KOPT-K1 (cell line): ENCODE results near the gene ELMO2.
"Not testable (repeated sequence)": the region's sequence is repeated elsewhere in the genome, so short reads cannot be mapped to it uniquely, and the experiment has no call there.

Experiments used
- H3K27ac ChIP-seq: fragments of 200-600 bp; sonication (generic); 2 replicates; pipeline ENCODE4 v1.5.1; 2016; ENCODE audit warnings: antibody characterized with exemption, mild to moderate bottlenecking, low read depth, low read length; ENCODE audit not compliant: poor library complexity, severe bottlenecking
- H3K36me3 ChIP-seq: fragments of 200-600 bp; sonication (generic); 2 replicates; pipeline ENCODE4 v1.5.1; 2017; ENCODE audit warnings: antibody characterized with exemption, mild to moderate bottlenecking, low read length, moderate library complexity; ENCODE audit not compliant: insufficient read depth
- H3K9me3 ChIP-seq: fragments of 200-600 bp; sonication (generic); 2 replicates; pipeline ENCODE4 v1.5.1; 2017; ENCODE audit warnings: antibody characterized with exemption, low read length, mild to moderate bottlenecking; ENCODE audit not compliant: insufficient read depth, poor library complexity, severe bottlenecking

The ELMO2 gene

DNA sequence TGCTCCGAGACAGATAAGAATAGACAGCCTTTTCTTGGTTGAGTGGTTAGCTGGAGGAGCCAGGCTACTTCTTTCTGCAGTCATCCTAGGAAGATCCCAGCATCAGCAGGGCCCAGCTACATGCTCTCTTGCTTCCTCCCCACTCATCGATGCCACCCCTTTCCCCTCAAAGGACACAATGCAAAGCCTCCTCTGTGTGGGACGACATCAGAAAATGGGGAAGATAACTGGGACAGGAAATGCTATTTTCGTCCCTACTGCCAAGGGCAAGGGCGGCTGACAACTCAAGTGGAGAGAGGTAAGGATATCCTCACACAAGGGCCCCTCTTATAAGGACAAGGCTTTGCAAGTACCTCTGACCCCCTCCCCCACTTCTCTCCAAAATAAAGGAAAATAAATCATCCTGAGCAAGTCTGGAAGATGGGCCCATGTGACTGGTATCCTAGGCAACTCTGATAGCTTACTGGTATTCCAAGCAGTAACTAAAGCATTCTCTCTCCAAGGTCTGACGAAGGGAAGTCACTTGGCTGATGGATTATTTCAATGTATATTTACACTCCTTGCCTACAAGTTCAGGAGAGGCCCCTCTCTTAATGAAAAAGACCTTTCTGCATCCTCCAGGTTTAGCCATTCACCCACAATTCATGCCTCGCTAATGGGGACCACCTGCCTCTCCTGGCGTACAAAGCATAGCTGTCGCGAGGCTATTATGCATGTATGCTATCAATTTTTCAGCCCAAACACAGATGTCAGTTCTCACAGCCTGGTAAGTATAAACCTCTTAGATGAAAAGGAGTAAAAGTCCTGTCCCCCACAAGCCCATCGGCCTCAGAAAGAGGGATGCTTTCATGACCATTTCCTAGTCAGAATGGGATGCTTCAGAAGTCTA is 11.3 kb downstream of the ELMO2 start:
- Histone ChIP-seq H3K27ac (no peak overlapping the region), H3K9me3 (no peaks in the 10 kb centered on the region), H3K36me3 (peaks cover 89% of the 10 kb centered on the region)

GRCh38 chr20:46393967-46394366 is 12.4 kb downstream of the ELMO2 start:
- Histone ChIP-seq H3K9me3 (no peaks in the 10 kb centered on the region), H3K27ac (no peak overlapping the region), H3K36me3 (peaks cover 86% of the 10 kb centered on the region)

DNA sequence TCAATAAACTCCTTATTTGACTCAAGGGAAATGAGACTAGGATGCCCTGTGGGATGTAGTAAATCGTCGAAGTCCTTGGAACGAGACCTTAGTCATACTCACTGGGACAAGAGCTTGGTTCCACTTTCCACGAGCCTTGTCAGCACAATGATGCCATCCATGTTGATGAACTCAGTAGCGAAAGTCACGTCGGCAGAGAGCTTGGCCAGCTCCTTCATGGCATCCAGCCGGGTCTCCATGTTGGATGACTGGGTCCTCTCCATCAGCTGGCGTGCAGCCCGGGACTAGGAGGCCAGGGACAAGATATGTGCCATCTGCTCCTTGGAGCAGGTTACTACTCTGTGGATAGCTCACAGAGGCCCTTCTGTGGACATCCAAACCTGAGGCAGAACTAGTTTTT is 17.5 kb downstream of the ELMO2 start:
- Histone ChIP-seq H3K9me3 (no peaks in the 10 kb centered on the region), H3K27ac (no peak overlapping the region), H3K36me3 (peaks cover 94% of the 10 kb centered on the region)

DNA sequence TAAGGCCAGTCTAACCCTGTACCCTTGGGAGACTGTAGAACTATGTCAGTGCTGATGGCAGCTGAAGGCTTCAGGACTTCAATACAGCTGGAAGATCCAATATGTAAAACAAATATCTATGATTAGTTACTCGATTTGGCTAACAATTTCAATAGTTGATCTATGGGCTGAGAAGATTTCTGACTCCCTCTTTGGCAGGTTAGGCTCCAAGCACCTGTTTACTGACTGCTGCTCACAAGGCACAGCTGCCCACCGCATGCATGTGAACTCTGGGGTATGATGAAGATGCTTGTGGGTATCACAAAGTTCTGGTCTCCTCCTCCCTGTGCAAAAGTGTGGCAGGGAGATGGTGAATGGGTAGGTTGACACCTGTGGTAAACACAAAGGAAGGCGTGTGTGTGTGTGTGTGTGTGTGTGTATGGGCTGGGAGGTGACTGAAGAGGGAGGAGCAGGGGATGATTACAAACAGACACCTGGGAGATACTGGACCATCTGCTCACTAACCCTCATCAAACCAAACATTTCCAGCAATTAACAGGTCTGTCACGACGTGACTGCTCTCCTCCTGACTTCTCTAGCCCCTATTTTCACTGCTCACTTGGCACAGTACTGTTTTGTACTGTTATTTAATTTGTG is 18.1 kb downstream of the ELMO2 start:
- no peaks in the 10 kb centered on the region for H3K9me3 ChIP-seq
- H3K36me3 ChIP-seq: peaks cover 94% of the 10 kb centered on the region
- no peak overlapping the region for H3K27ac ChIP-seq

DNA sequence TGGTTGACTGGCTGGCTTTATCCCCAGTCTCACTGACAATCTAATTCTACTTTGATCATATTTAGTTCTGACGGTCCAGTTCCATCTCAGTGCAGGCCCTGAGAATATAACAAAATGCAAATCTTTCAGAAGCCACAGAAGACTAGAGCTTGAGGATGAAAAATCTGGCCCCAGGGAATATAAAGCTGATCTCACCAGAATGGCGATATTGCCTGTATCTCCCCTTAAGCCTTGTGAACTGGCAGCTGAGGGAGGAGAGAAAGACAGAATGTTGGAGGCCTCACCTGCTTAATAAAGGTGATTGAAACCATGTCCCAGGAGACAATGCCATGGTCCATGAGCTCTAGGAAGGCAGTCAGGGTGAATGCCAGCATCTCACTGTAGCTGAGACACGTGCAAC is 19.4 kb downstream of the ELMO2 start:
- H3K36me3 ChIP-seq: peaks cover 94% of the 10 kb centered on the region
- not testable (repeated sequence) for H3K27ac ChIP-seq, H3K9me3 ChIP-seq

- Histone ChIP-seq H3K36me3 (peaks cover 96% of the 10 kb centered on the region), H3K27ac (no peak overlapping the region)
Observed at GRCh38 chr20:46378412-46379009, 27.9 kb downstream of the ELMO2 start.

DNA sequence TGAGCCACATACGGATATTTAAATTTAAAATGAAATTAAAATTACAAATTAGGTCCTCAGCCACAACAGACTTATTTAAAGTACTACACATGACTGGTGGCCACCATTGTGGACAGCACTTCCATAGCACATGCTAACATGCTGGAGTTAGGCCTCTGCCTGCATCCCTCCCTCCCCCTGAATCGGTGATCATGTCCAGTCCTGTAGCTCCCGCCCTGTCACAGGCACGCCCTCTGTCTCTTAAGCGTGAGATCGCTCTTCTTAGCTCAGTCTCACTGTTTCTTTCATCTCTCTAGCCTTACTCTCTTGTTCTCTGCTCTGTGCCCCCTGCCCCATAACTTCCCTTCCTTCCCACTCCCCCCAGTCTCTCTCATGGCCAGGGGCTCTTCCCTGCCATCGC is 28.9 kb downstream of the ELMO2 start:
- no peak overlapping the region for H3K27ac ChIP-seq
- peaks cover 96% of the 10 kb centered on the region for H3K36me3 ChIP-seq
- H3K9me3 ChIP-seq: no peaks in the 10 kb centered on the region

More at GRCh38 chr20:46378412-46379009, 27.9 kb downstream of the ELMO2 start:
- H3K9me3 ChIP-seq: no peaks in the 10 kb centered on the region

- Histone ChIP-seq H3K27ac (no peak overlapping the region), H3K36me3 (peaks cover 96% of the 10 kb centered on the region), H3K9me3 (no peaks in the 10 kb centered on the region)
Observed at GRCh38 chr20:46376196-46376785, 30.1 kb downstream of the ELMO2 start.

GRCh38 chr20:46375771-46376170 is 30.6 kb downstream of the ELMO2 start:
- Histone ChIP-seq H3K27ac (no peak overlapping the region), H3K9me3 (no peaks in the 10 kb centered on the region), H3K36me3 (peaks cover 96% of the 10 kb centered on the region)

- H3K36me3 ChIP-seq: peaks cover 97% of the 10 kb centered on the region
- no peaks in the 10 kb centered on the region for H3K9me3 ChIP-seq
- H3K27ac ChIP-seq: no peak overlapping the region
Observed at GRCh38 chr20:46374383-46374782, 32.0 kb downstream of the ELMO2 start.

DNA sequence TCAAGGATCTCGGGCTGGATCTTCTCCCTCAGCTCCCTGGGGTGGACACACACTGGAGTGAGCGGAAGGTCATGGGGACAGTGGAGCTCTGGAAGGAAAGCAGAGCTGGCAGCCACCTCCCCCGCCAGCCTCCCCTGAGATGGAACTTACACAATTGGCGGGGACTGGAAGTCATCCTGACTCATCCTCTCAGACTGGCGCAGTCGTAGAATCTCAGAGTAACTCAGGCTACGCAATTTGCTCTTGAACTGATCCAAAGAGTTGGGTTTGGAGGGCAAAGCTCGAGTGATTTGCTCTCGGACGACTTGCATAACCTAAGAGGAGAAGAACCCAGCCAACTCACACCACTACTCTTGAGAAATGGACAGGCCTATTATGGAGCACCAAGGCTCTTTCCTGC is 34.8 kb downstream of the ELMO2 start:
- peaks cover 100% of the 10 kb centered on the region for H3K36me3 ChIP-seq
- H3K9me3 ChIP-seq: no peaks in the 10 kb centered on the region
- H3K27ac ChIP-seq: no peak overlapping the region

DNA sequence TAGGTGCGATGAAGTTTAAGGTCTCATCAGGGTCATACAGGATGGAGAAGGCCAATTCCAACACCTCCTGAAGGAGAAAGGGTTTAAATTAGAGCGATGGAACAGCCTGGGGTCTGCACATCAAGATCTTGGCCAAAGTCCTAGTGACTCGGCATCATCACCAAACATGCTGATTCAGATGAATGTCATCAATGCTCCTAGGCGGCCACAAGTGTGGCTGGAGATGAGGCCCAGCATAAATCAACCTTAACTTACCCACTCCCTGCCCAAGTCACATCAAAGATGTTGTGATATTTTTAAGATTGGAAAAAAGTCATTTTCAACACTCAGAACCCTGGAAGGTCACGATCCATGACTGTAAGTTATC is 37.5 kb downstream of the ELMO2 start:
- Histone ChIP-seq H3K27ac (no peak overlapping the region), H3K36me3 (peaks cover 89% of the 10 kb centered on the region), H3K9me3 (no peaks in the 10 kb centered on the region)

- no peaks in the 10 kb centered on the region for H3K9me3 ChIP-seq
- H3K27ac ChIP-seq: no peak overlapping the region
- peaks cover 82% of the 10 kb centered on the region for H3K36me3 ChIP-seq
Observed at GRCh38 chr20:46367967-46368901, 38.2 kb downstream of the ELMO2 start.

- H3K36me3 ChIP-seq: peaks cover 79% of the 10 kb centered on the region
- H3K27ac ChIP-seq: no peak overlapping the region
- no peaks in the 10 kb centered on the region for H3K9me3 ChIP-seq
Observed at GRCh38 chr20:46367234-46367633, 39.2 kb downstream of the ELMO2 start.
